ENCODE results near the gene FRMD8.

Gene FRMD8

DNA sequence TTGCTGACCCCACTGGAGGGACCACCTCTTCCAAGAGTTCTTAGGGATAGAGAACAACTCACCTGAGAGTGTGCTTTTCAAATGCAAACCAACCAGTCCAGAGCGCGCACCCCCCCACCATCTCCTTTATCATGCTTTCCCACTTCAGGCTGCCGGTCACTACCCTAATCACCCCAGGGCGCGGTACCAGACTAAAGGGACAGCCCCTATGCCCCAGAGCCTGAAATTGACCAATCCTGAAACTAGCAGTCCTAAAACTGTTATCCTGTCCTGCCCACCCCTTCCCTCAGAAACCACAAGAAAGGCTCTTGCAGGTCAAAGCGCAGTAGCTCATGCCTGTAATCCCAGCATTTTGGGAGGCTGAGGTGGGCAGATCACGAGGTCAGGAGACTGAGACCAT is 73.1 kb downstream of the FRMD8 start:
- no peak for DNase-seq
